H1 (cell line): ENCODE data around the gene DELE1. TPM values are rescaled to one million over a fixed set of nuclear protein-coding genes. Genes with fewer than 3 reads are reported as not detected.

Experiments used
- ATF2 ChIP-seq: IDR thresholded peaks from 2 replicates; pipeline ENCODE4 v1.6.1; 2012; ENCODE audit warnings: low read length, inconsistent platforms
- BCL11A ChIP-seq, 2 experiments: IDR thresholded peaks; one replicate each; pipeline ENCODE4 v1.6.1; 2011; ENCODE audit warnings: low read depth in 2 of 2, low read length in 2 of 2, mild to moderate bottlenecking in 2 of 2
- CBX8 ChIP-seq: fragments of 300-800, 300-1000 bp; sonication (generic); IDR thresholded peaks from 2 replicates; pipeline ENCODE4 v1.7.1; 2016; ENCODE audit warnings: low read depth, low read length, borderline replicate concordance
- CEBPB ChIP-seq: IDR thresholded peaks from 2 replicates; pipeline ENCODE4 v1.6.1; 2012; ENCODE audit warnings: low read depth, low read length
- CHD2 ChIP-seq: IDR thresholded peaks from 2 replicates; pipeline ENCODE4 v1.6.1; 2012; ENCODE audit warnings: low read length, improper control_type of control experiment
- CTBP2 ChIP-seq: IDR thresholded peaks from 2 replicates; pipeline ENCODE4 v1.7.0; 2011; ENCODE audit warnings: borderline replicate concordance, mild to moderate bottlenecking, moderate library complexity, mixed read lengths, low read length; ENCODE audit not compliant: insufficient read depth, insufficient read length
- CTCF ChIP-seq, 3 experiments: IDR thresholded peaks; 1 replicate in 2 of 3; 2 replicates in 1 of 3; pipeline versions ENCODE4 v1.5.1 to v1.6.1; 2011; ENCODE audit warnings: low read length in 3 of 3, mild to moderate bottlenecking in 3 of 3, inconsistent platforms in 2 of 3, low read depth in 1 of 3, moderate library complexity in 1 of 3; ENCODE audit not compliant: insufficient read depth in 1 of 3; ENCODE audit errors: control extremely low read depth in 1 of 3
- EGR1 ChIP-seq: IDR thresholded peaks from 2 replicates; pipeline ENCODE4 v1.6.1; 2011; ENCODE audit warnings: low read depth, low read length, borderline replicate concordance
- EZH2 ChIP-seq: fragments of 200-600 bp; sonication (generic); IDR thresholded peaks from 2 replicates; pipeline ENCODE4 v1.7.1; 2012; ENCODE audit warnings: low read depth, mild to moderate bottlenecking, moderate library complexity, low read length, inconsistent platforms; ENCODE audit not compliant: severe bottlenecking
- HDAC2 ChIP-seq, 2 experiments: fragments of 300-600 bp in 1 of 2; sonication (generic) in 1 of 2; IDR thresholded peaks; 2 replicates each; pipeline ENCODE4 v1.6.1; 2011 to 2012; ENCODE audit warnings: low read depth in 2 of 2, low read length in 2 of 2, mild to moderate bottlenecking in 2 of 2, moderate library complexity in 2 of 2, borderline replicate concordance in 1 of 2, inconsistent platforms in 1 of 2
- JUND ChIP-seq: IDR thresholded peaks from 2 replicates; pipeline ENCODE4 v1.6.1; 2011; ENCODE audit warnings: mild to moderate bottlenecking, improper control_type of control experiment, low read length
- KDM4A ChIP-seq: IDR thresholded peaks from one replicate; pipeline ENCODE4 v1.7.1; 2012; ENCODE audit warnings: low read depth, mild to moderate bottlenecking, moderate library complexity, low read length, inconsistent platforms; ENCODE audit not compliant: severe bottlenecking
- MAFK ChIP-seq: IDR thresholded peaks from 2 replicates; pipeline ENCODE4 v1.6.1; 2012; ENCODE audit warnings: low read depth, mild to moderate bottlenecking, improper control_type of control experiment, low read length
- POLR2A ChIP-seq, 2 experiments: IDR thresholded peaks; 1 replicate in 1 of 2; 2 replicates in 1 of 2; pipeline ENCODE4 v1.6.1; 2011; ENCODE audit warnings: low read depth in 2 of 2, low read length in 2 of 2, mild to moderate bottlenecking in 2 of 2; ENCODE audit errors: control extremely low read depth in 1 of 2
- POLR2AphosphoS5 ChIP-seq: IDR thresholded peaks from 2 replicates; pipeline ENCODE4 v1.6.1; 2011; ENCODE audit warnings: low read depth, low read length
- SAP30 ChIP-seq: fragments of 300-600 bp; sonication (generic); IDR thresholded peaks from 2 replicates; pipeline ENCODE4 v1.7.1; 2012; ENCODE audit warnings: low read length, moderate library complexity, mild to moderate bottlenecking, inconsistent platforms; ENCODE audit not compliant: insufficient read depth, insufficient replicate concordance
- SP4 ChIP-seq: IDR thresholded peaks from 2 replicates; pipeline ENCODE4 v1.6.1; 2012; ENCODE audit warnings: low read length, inconsistent platforms
- TBP ChIP-seq: IDR thresholded peaks from 2 replicates; pipeline ENCODE4 v1.6.1; 2011; ENCODE audit warnings: low read depth, low read length, improper control_type of control experiment
- polyA plus RNA-seq, 7 experiments: library from polyadenylated mRNA; depleted of rRNA in 3 of 7; stranded (reverse) in 5 of 7; unstranded in 2 of 7; fragments of >200 nt in 5 of 7; fragments of 200-250 nt in 2 of 7; gene quantifications; 1 replicate in 5 of 7; 2 replicates in 1 of 7; 4 replicates in 1 of 7; pipeline versions ENCODE4 v1.2.1 to v1.2.3, GENCODE V29; 2011 to 2013; ENCODE audit warnings: missing spikeins in 2 of 7, mixed read lengths in 2 of 7
- total RNA-seq: library from RNA; stranded (reverse); fragmentation: NEBNext Ultra II Directional; extraction: Animal tissue kit (Norgen Biotek cat#: 25700); gene quantifications from 2 replicates; pipeline ENCODE4 v1.2.1, GENCODE V29; 2021
- TF ChIP-seq, protein P1 (sequence below): IDR thresholded peaks from 2 replicates; pipeline ENCODE4 v1.6.1; 2011; ENCODE audit warnings: low read depth, mild to moderate bottlenecking, low read length; ENCODE audit not compliant: insufficient read depth

Gene DELE1
- total and polyA plus RNA-seq, 2 of the 8 experiments (the other 6 are each of a cell fraction or from before 2014, with no cell fraction given), result 61.4 to 114 TPM

- TF ChIP-seq CEBPB (no peak), SP4 (no peak), SAP30 (peak; percentile 45), KDM4A (peak; percentile 41), EGR1 (no peak), BCL11A (IDR thresholded peaks at IDR 0.05; ENCODE audit: low read depth in 2 of 2, low read length in 2 of 2) (no peak), POLR2AphosphoS5 (no peak), TBP (peak; percentile 78), CHD2 (no peak), JUND (no peak), CTBP2 (peak; percentile 56), CTCF (IDR thresholded peaks at IDR 0.05; ENCODE audit: control extremely low read depth in 1 of 3, insufficient read depth in 1 of 3, low read depth in 1 of 3, low read length in 3 of 3) (peak; percentile 87 to 90 (median 88)), HDAC2 (IDR thresholded peaks at IDR 0.05; ENCODE audit: borderline replicate concordance in 1 of 2, low read depth in 2 of 2, low read length in 2 of 2) (peak in 1 of 2 experiments; percentile 90; a peak in 1 of 4 replicates), ATF2 (no peak), MAFK (no peak), EZH2 (no peak), POLR2A (IDR thresholded peaks at IDR 0.05; ENCODE audit: control extremely low read depth in 1 of 2, low read depth in 2 of 2, low read length in 2 of 2) (peak in 1 of 2 experiments; percentile 52; a peak in 1 of 3 replicates), CBX8 (no peak)
- TF ChIP-seq, protein P1, sequence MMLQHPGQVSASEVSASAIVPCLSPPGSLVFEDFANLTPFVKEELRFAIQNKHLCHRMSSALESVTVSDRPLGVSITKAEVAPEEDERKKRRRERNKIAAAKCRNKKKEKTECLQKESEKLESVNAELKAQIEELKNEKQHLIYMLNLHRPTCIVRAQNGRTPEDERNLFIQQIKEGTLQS, result 0 out of 2 replicates have a peak, but pooled peaks have one; percentile 17
Measured at GRCh38 chr5:141968914-141969608, 45.4 kb downstream of the DELE1 start, which contains the start of gene RNF14 (continued).
